HepG2 (cell line): ENCODE measurements around the gene WRAP73. TPM values are rescaled to one million over a fixed set of nuclear protein-coding genes. Genes with fewer than 3 reads are reported as not detected.
A peak's percentile ranks its signal among the peaks of the same experiment; 100 is the strongest.

ENCODE experiments used
- FOXK2 ChIP-seq: fragments of 450-650 bp; IDR thresholded peaks from 2 replicates; pipeline ENCODE4 v1.6.1; 2016
- HOXD1 ChIP-seq: sonication (generic); formaldehyde crosslinking; IDR thresholded peaks from 2 replicates; pipeline ENCODE4 v1.5.0; 2020; ENCODE audit warnings: missing genetic modification reagents
- MAZ ChIP-seq, 2 experiments: sonication (generic) in 1 of 2; formaldehyde crosslinking in 1 of 2; IDR thresholded peaks; 2 replicates each; pipeline versions ENCODE4 v1.5.0 to v1.6.1; 2012 to 2020; ENCODE audit warnings: low read depth in 2 of 2, mild to moderate bottlenecking in 2 of 2, borderline replicate concordance in 1 of 2, improper control_type of control experiment in 1 of 2, low read length in 1 of 2, missing genetic modification reagents in 1 of 2, moderate library complexity in 1 of 2
- NFKB2 ChIP-seq: sonication (generic); formaldehyde crosslinking; IDR thresholded peaks from 2 replicates; pipeline ENCODE4 v1.4.0; 2020; ENCODE audit warnings: missing genetic modification reagents, borderline replicate concordance
- WIZ ChIP-seq: sonication (generic); formaldehyde crosslinking; IDR thresholded peaks from 2 replicates; pipeline ENCODE4 v1.5.1; 2020; ENCODE audit warnings: mild to moderate bottlenecking, missing genetic modification reagents
- ZBTB20 ChIP-seq: sonication (generic); formaldehyde crosslinking; IDR thresholded peaks from 2 replicates; pipeline ENCODE4 v1.8.1; 2023; ENCODE audit warnings: missing genetic modification reagents, low read depth, mild to moderate bottlenecking, borderline replicate concordance
- ZNF205 ChIP-seq: IDR thresholded peaks from 2 replicates; pipeline ENCODE4 v1.6.1; 2018; ENCODE audit warnings: missing biosample characterization, missing genetic modification reagents
- ZNF232 ChIP-seq: sonication (generic); formaldehyde crosslinking; IDR thresholded peaks from 2 replicates; pipeline ENCODE4 v1.4.0; 2020; ENCODE audit warnings: missing genetic modification reagents, borderline replicate concordance
- ZNF549 ChIP-seq: sonication (generic); formaldehyde crosslinking; IDR thresholded peaks from 2 replicates; pipeline ENCODE4 v1.5.0; 2020; ENCODE audit warnings: missing genetic modification reagents
- ZNF552 ChIP-seq: sonication (generic); formaldehyde crosslinking; IDR thresholded peaks from 2 replicates; pipeline ENCODE4 v1.9.0; 2022; ENCODE audit warnings: missing genetic modification reagents, mild to moderate bottlenecking, borderline replicate concordance
- ZNF766 ChIP-seq: sonication (generic); formaldehyde crosslinking; IDR thresholded peaks from 2 replicates; pipeline ENCODE4 v1.5.0; 2020; ENCODE audit warnings: missing genetic modification reagents, borderline replicate concordance
- ZNF777 ChIP-seq: sonication (generic); formaldehyde crosslinking; IDR thresholded peaks from 2 replicates; pipeline ENCODE4 v1.4.0; 2020; ENCODE audit warnings: missing genetic modification reagents
- ZNF891 ChIP-seq: sonication (generic); formaldehyde crosslinking; IDR thresholded peaks from 2 replicates; pipeline ENCODE4 v1.5.0; 2020; ENCODE audit warnings: mild to moderate bottlenecking, missing genetic modification reagents
- ZSCAN9 ChIP-seq: IDR thresholded peaks from 2 replicates; pipeline ENCODE4 v1.6.1; 2016; ENCODE audit warnings: borderline replicate concordance
- polyA plus RNA-seq, 8 experiments: library from polyadenylated mRNA; depleted of rRNA in 3 of 8; stranded (reverse) in 7 of 8; unstranded in 1 of 8; fragments of >200 nt; fragmentation: Illumina TruSeq in 4 of 8; extraction: Trizol in 4 of 8; gene quantifications; 2 replicates each; pipeline versions ENCODE4 v1.2.1 to v1.2.3, GENCODE V29; 2011 to 2016; ENCODE audit warnings: low read depth in 4 of 8, missing spikeins in 1 of 8, mixed read lengths in 1 of 8; ENCODE audit not compliant: insufficient read depth in 1 of 8
- total RNA-seq, 5 experiments: library from RNA; depleted of rRNA; stranded (reverse); fragments of >200 nt; fragmentation: Illumina TruSeq; extraction: Trizol; gene quantifications; 2 replicates each; pipeline ENCODE4 v1.2.3, GENCODE V29; 2016; ENCODE audit warnings: low read depth in 1 of 5
- TF ChIP-seq, protein P1 (sequence below): sonication (generic); formaldehyde crosslinking; IDR thresholded peaks from 2 replicates; pipeline ENCODE4 v1.8.0; 2022; ENCODE audit warnings: mild to moderate bottlenecking, missing genetic modification reagents, moderate library complexity
- TF ChIP-seq, protein P2 (sequence below): sonication (generic); formaldehyde crosslinking; conservative IDR thresholded peaks from 2 replicates; pipeline ENCODE4 v1.4.0; 2020; ENCODE audit warnings: missing genetic modification reagents
- TF ChIP-seq, protein P3 (sequence below): IDR thresholded peaks from 2 replicates; pipeline ENCODE4 v1.6.1; 2016
- TF ChIP-seq, protein P4 (sequence below): sonication (generic); formaldehyde crosslinking; IDR thresholded peaks from 2 replicates; pipeline ENCODE4 v1.8.0; 2022; ENCODE audit warnings: missing genetic modification reagents, mild to moderate bottlenecking, borderline replicate concordance
- TF ChIP-seq, protein P5 (sequence below): IDR thresholded peaks from 2 replicates; pipeline ENCODE4 v1.6.1; 2018; ENCODE audit warnings: missing genetic modification reagents, mild to moderate bottlenecking, missing compliant biosample characterization

The WRAP73 gene
- total and polyA plus RNA-seq, 2 of the 13 experiments (the other 11 are each of a cell fraction or from before 2014, with no cell fraction given): 18.1 to 40.4 TPM

DNA sequence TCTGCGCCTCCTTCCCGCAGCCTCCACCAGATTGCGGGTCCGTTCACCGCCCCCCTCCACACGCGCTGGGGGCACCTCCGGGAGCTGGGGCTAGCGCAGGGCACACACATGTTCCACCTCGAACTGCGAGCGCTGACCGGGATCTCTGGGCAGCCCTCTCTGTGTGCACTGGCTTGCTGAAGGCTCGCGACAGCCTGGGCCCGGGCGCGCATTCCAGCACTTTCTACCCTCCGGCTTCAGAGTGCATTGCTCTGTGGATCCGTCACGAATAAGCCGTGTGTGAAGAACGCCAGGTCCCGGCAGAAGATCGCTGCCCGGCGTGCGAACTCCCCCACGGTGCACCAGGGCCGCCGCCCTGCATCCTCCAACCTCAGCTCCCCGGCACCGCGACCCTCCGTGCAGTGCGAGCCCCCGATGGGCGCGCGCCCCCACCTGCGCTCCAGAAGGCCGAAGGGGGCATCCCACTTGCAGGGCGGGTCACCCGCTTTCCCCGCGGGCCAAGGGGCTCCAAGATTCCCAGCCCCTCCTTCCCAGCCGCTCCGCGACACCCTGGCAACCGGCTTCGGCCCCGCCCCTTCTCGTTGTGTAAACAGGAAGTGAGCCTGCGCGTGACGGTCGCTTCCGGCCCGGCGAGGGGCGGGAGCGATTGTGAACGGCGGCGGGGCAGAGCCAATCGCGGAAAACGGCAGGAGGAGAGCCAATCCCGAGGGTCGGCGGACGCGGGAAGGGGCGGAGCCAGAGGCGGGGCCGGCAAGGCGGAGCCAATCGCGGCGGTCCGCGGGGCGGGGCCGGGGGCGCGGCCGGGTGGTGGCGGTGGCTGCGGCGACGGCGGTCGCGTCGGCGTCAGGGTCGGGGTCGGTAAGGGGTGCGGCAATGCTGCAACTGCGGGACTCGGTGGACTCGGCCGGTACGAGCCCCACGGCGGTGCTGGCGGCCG, 25.4 kb downstream of the WRAP73 start, which contains the start of gene TPRG1L (continued):
- peak; percentile 80 for TF ChIP-seq FOXK2
- no peak for TF ChIP-seq ZSCAN9
- peak; percentile 76; the same call in 1 of the 2 replicates for TF ChIP-seq ZNF766 (CRISPR knock-in tag)
- TF ChIP-seq, protein P1, sequence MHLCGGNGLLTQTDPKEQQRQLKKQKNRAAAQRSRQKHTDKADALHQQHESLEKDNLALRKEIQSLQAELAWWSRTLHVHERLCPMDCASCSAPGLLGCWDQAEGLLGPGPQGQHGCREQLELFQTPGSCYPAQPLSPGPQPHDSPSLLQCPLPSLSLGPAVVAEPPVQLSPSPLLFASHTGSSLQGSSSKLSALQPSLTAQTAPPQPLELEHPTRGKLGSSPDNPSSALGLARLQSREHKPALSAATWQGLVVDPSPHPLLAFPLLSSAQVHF (CRISPR knock-in tag): 0 out of 2 replicates have a peak, but pooled peaks have one; percentile 60
- TF ChIP-seq, protein P2, sequence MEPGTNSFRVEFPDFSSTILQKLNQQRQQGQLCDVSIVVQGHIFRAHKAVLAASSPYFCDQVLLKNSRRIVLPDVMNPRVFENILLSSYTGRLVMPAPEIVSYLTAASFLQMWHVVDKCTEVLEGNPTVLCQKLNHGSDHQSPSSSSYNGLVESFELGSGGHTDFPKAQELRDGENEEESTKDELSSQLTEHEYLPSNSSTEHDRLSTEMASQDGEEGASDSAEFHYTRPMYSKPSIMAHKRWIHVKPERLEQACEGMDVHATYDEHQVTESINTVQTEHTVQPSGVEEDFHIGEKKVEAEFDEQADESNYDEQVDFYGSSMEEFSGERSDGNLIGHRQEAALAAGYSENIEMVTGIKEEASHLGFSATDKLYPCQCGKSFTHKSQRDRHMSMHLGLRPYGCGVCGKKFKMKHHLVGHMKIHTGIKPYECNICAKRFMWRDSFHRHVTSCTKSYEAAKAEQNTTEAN: no peak
- peak; percentile 60; the same call in 1 of the 2 replicates for TF ChIP-seq HOXD1
- TF ChIP-seq ZBTB20 (CRISPR knock-in tag): 0 out of 2 replicates have a peak, but pooled peaks have one; percentile 36
- TF ChIP-seq, protein P3, sequence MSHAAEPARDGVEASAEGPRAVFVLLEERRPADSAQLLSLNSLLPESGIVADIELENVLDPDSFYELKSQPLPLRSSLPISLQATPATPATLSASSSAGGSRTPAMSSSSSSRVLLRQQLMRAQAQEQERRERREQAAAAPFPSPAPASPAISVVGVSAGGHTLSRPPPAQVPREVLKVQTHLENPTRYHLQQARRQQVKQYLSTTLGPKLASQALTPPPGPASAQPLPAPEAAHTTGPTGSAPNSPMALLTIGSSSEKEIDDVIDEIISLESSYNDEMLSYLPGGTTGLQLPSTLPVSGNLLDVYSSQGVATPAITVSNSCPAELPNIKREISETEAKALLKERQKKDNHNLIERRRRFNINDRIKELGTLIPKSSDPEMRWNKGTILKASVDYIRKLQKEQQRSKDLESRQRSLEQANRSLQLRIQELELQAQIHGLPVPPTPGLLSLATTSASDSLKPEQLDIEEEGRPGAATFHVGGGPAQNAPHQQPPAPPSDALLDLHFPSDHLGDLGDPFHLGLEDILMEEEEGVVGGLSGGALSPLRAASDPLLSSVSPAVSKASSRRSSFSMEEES: peak; percentile 96
- no peak for TF ChIP-seq ZNF549 (CRISPR knock-in tag)
- TF ChIP-seq, protein P4, sequence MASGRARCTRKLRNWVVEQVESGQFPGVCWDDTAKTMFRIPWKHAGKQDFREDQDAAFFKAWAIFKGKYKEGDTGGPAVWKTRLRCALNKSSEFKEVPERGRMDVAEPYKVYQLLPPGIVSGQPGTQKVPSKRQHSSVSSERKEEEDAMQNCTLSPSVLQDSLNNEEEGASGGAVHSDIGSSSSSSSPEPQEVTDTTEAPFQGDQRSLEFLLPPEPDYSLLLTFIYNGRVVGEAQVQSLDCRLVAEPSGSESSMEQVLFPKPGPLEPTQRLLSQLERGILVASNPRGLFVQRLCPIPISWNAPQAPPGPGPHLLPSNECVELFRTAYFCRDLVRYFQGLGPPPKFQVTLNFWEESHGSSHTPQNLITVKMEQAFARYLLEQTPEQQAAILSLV (CRISPR knock-in tag): 0 out of 2 replicates have a peak, but pooled peaks have one; percentile 41
- no peak for TF ChIP-seq WIZ (CRISPR knock-in tag)
- no peak; the same call in 1 of the 2 replicates for TF ChIP-seq MAZ (IDR thresholded peaks at IDR 0.05; ENCODE audit: borderline replicate concordance, low read depth, low read length)
- TF ChIP-seq MAZ (CRISPR knock-in tag; IDR thresholded peaks at IDR 0.05; ENCODE audit: low read depth): peak; percentile 55
- TF ChIP-seq ZNF777 (CRISPR knock-in tag): peak; percentile 37; the same call in 1 of the 2 replicates
- TF ChIP-seq NFKB2: peak; percentile 85; the same call in 1 of the 2 replicates
- 0 out of 2 replicates have a peak, but pooled peaks have one; percentile 28 for TF ChIP-seq ZNF232 (CRISPR knock-in tag)
- TF ChIP-seq ZNF891: peak; percentile 87
- peak; percentile 19; the same call in 1 of the 2 replicates for TF ChIP-seq ZNF205 (CRISPR knock-in tag)
- TF ChIP-seq, protein P5, sequence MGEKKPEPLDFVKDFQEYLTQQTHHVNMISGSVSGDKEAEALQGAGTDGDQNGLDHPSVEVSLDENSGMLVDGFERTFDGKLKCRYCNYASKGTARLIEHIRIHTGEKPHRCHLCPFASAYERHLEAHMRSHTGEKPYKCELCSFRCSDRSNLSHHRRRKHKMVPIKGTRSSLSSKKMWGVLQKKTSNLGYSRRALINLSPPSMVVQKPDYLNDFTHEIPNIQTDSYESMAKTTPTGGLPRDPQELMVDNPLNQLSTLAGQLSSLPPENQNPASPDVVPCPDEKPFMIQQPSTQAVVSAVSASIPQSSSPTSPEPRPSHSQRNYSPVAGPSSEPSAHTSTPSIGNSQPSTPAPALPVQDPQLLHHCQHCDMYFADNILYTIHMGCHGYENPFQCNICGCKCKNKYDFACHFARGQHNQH (CRISPR knock-in tag): peak; percentile 66; the same call in 1 of the 2 replicates
- TF ChIP-seq ZNF552 (CRISPR knock-in tag): no peak
